Osteocyte (in vitro differentiated cells): ENCODE data around the gene SLC8A1. TPM values are rescaled to one million over a fixed set of nuclear protein-coding genes. Genes with fewer than 3 reads are reported as not detected.
"Not testable (repeated sequence)": the region's sequence is repeated elsewhere in the genome, so short reads cannot be mapped to it uniquely, and the experiment has no call there.

ENCODE experiments used
- DNase-seq: peaks from one replicate; pipeline ENCODE4 v3.0.0; 2021; ENCODE audit warnings: mixed read lengths; ENCODE audit not compliant: unreplicated experiment; ENCODE audit errors: extremely low spot score
- H3K27ac Mint-ChIP-seq: one replicate; pipeline ENCODE4 v1.8.0; 2021; ENCODE audit warnings: mild to moderate bottlenecking, mixed read lengths; ENCODE audit not compliant: unreplicated experiment
- H3K27me3 Mint-ChIP-seq: one replicate; pipeline ENCODE4 v1.8.0; 2021; ENCODE audit warnings: mixed read lengths; ENCODE audit not compliant: unreplicated experiment
- H3K36me3 Mint-ChIP-seq: one replicate; pipeline ENCODE4 v1.8.0; 2021; ENCODE audit warnings: mixed read lengths; ENCODE audit not compliant: unreplicated experiment
- H3K4me1 Mint-ChIP-seq: one replicate; pipeline ENCODE4 v1.8.0; 2021; ENCODE audit warnings: mixed read lengths; ENCODE audit not compliant: unreplicated experiment
- H3K4me3 Mint-ChIP-seq: one replicate; pipeline ENCODE4 v1.8.0; 2021; ENCODE audit warnings: mild to moderate bottlenecking, moderate library complexity, mixed read lengths; ENCODE audit not compliant: unreplicated experiment
- H3K9me3 Mint-ChIP-seq: one replicate; pipeline ENCODE4 v1.8.0; 2021; ENCODE audit warnings: mixed read lengths; ENCODE audit not compliant: unreplicated experiment
- CTCF ChIP-seq: fragments of 200-600 bp; sonication (generic); IDR thresholded peaks from 2 replicates; pipeline ENCODE4 v1.5.0; 2021; ENCODE audit warnings: antibody characterized with exemption, mild to moderate bottlenecking, moderate library complexity
- total RNA-seq: library from RNA; stranded (reverse); gene quantifications from 2 replicates; pipeline ENCODE4 v1.2.1, GENCODE V29; 2021

The SLC8A1 gene
- total RNA-seq, 1 donor from 2014 or later, result 17.3 TPM

- TF ChIP-seq CTCF, result no peak
- Mint-ChIP-seq H3K27me3 (peaks cover 3% of the 10 kb centered on the region), H3K27ac (no peak overlapping the region), H3K36me3 (no peaks in the 10 kb centered on the region), H3K4me1 (peaks cover 3% of the 10 kb centered on the region), H3K9me3 (peaks cover 11% of the 10 kb centered on the region), H3K4me3 (no peak overlapping the region)
- DNase-seq, result no peak
Measured at GRCh38 chr2:40087927-40088326, 364.0 kb downstream of the SLC8A1 start.

GRCh38 chr2:40087434-40087833 is 364.5 kb downstream of the SLC8A1 start:
- Mint-ChIP-seq H3K27me3 (peaks cover 3% of the 10 kb centered on the region), H3K36me3 (no peaks in the 10 kb centered on the region), H3K9me3 (peaks cover 11% of the 10 kb centered on the region), H3K4me1 (no peaks in the 10 kb centered on the region), H3K27ac (no peak overlapping the region), H3K4me3 (no peak overlapping the region)
- no peak for TF ChIP-seq CTCF
- no peak for DNase-seq

- Mint-ChIP-seq H3K4me1 (no peaks in the 10 kb centered on the region), H3K27me3 (peaks cover 3% of the 10 kb centered on the region), H3K36me3 (no peaks in the 10 kb centered on the region), H3K9me3 (peaks cover 11% of the 10 kb centered on the region), H3K27ac (no peak overlapping the region), H3K4me3 (no peak overlapping the region)
- DNase-seq, result no peak
- no peak for TF ChIP-seq CTCF
Measured at GRCh38 chr2:40085786-40086185, 366.1 kb downstream of the SLC8A1 start.

- H3K27me3 Mint-ChIP-seq, H3K4me1 Mint-ChIP-seq, H3K4me3 Mint-ChIP-seq, H3K36me3 Mint-ChIP-seq, DNase-seq, H3K27ac Mint-ChIP-seq, H3K9me3 Mint-ChIP-seq: not testable (repeated sequence)
Measured at GRCh38 chr2:40073336-40073735, 378.6 kb downstream of the SLC8A1 start.

- Mint-ChIP-seq H3K4me3 (no peak overlapping the region), H3K36me3 (peaks cover 4% of the 10 kb centered on the region), H3K27me3 (peaks cover 4% of the 10 kb centered on the region), H3K27ac (no peak overlapping the region), H3K4me1 (no peaks in the 10 kb centered on the region), H3K9me3 (peaks cover 9% of the 10 kb centered on the region)
- no peak for DNase-seq
- TF ChIP-seq CTCF, result no peak
Measured at GRCh38 chr2:40072442-40073232, 379.3 kb downstream of the SLC8A1 start.
